ENCODE measurements around the gene PARVG.

The PARVG gene

GRCh38 chr22:44217346-44217745, 36.6 kb downstream of the PARVG start:
- no peak for TF ChIP-seq CTCF (IDR thresholded peaks at IDR 0.05; ENCODE audit: low read depth, low read length)
- in situ Hi-C loops (cut with HindIII; ENCODE audit: low sequenced_read_pairs) = no loop called here
- H3K4me3 ChIP-seq (ENCODE audit: low read depth, low read length) = no peak overlapping the region
- DNase-seq (ENCODE audit: low read depth, low spot score) = no peak

- TF ChIP-seq CTCF (IDR thresholded peaks at IDR 0.05; ENCODE audit: low read depth, low read length) = no peak
- H3K4me3 ChIP-seq (ENCODE audit: low read depth, low read length) = no peak overlapping the region
- DNase-seq (ENCODE audit: low read depth, low spot score) = no peak
- in situ Hi-C loops (cut with HindIII; ENCODE audit: low sequenced_read_pairs) = no loop called here
Measured at GRCh38 chr22:44218071-44218470, 37.3 kb downstream of the PARVG start.

- in situ Hi-C loops (cut with HindIII; ENCODE audit: low sequenced_read_pairs) = no loop called here
- no peak for DNase-seq (ENCODE audit: low read depth, low spot score)
- H3K4me3 ChIP-seq (ENCODE audit: low read depth, low read length) = no peak overlapping the region
- TF ChIP-seq CTCF (IDR thresholded peaks at IDR 0.05; ENCODE audit: low read depth, low read length) = no peak
Measured at GRCh38 chr22:44219101-44219870, 38.6 kb downstream of the PARVG start.

- TF ChIP-seq CTCF (IDR thresholded peaks at IDR 0.05; ENCODE audit: low read depth, low read length) = no peak
- H3K4me3 ChIP-seq (ENCODE audit: low read depth, low read length) = no peak overlapping the region
- in situ Hi-C loops (cut with HindIII; ENCODE audit: low sequenced_read_pairs) = no loop called here
- DNase-seq (ENCODE audit: low read depth, low spot score) = no peak
Measured at GRCh38 chr22:44220727-44221680, 40.3 kb downstream of the PARVG start.

GRCh38 chr22:44221710-44222475, 41.2 kb downstream of the PARVG start:
- no peak overlapping the region for H3K4me3 ChIP-seq (ENCODE audit: low read depth, low read length)
- in situ Hi-C loops (cut with HindIII; ENCODE audit: low sequenced_read_pairs) = no loop called here
- no peak for TF ChIP-seq CTCF (IDR thresholded peaks at IDR 0.05; ENCODE audit: low read depth, low read length)
- no peak for DNase-seq (ENCODE audit: low read depth, low spot score)

- no peak for DNase-seq (ENCODE audit: low read depth, low spot score)
- H3K4me3 ChIP-seq (ENCODE audit: low read depth, low read length) = no peak overlapping the region
- in situ Hi-C loops (cut with HindIII; ENCODE audit: low sequenced_read_pairs) = no loop called here
- no peak for TF ChIP-seq CTCF (IDR thresholded peaks at IDR 0.05; ENCODE audit: low read depth, low read length)
Measured at GRCh38 chr22:44224166-44224565, 43.4 kb downstream of the PARVG start.
